Activated T-cell treated with anti-CD3 and anti-CD28 coated beads for 48 hours (primary cell): Measurements from ENCODE around the gene KIF16B.
"Not testable (repeated sequence)": the region's sequence is repeated elsewhere in the genome, so short reads cannot be mapped to it uniquely, and the experiment has no call there.

Experiments used
- DNase-seq: peaks from one replicate; pipeline ENCODE4 v3.0.0-alpha.2; 2020; ENCODE audit warnings: low read depth

KIF16B gene

GRCh38 chr20:16257021-16257420 lies 316.2 kb downstream of the KIF16B start:
- no peak for DNase-seq

- no peak for DNase-seq
Observed at GRCh38 chr20:16246870-16247269, 326.4 kb downstream of the KIF16B start.

DNA sequence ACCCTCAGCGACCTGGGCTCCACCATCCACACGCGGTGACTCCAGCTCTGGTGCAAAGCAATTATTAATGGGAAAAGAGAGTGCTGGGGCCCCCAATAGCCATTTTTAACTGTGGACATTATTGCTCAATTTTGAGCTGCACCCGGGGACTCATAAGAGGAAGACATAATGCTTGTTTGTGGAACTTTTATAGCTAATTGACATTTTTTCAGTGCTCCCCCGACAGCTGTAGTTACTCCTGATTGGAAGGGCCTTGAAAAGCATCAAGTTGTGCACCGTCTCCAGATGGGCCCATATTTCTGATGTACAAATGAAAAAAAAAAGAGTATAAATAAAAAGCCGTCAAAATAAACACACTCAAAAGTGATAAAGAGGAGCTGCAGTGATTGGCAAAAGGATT lies 327.0 kb downstream of the KIF16B start:
- no peak for DNase-seq

- DNase-seq: no peak
Observed at GRCh38 chr20:16245879-16246278, 327.4 kb downstream of the KIF16B start.

- no peak for DNase-seq
Observed at GRCh38 chr20:16244892-16245291, 328.4 kb downstream of the KIF16B start.

GRCh38 chr20:16243470-16243869 lies 329.8 kb downstream of the KIF16B start:
- no peak for DNase-seq

DNA sequence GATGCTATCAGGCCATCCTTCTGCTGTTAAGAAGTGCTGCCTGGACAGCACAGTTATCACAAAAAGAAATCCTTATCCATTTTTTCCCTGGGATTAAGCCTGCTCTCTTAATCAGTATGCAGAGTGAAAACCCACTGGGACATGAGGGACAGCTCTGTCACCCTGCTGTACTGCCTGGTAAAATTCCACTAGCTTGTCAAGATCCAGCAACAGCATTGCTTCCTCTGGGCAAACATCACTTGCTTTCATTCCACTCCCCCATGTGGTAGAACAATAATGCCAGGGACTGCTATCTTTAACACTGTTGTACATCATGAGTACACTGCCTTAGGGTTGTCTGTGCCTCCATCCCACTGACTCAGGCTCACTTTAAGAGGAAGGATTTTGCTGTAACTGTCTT lies 331.3 kb downstream of the KIF16B start:
- DNase-seq: no peak

- no peak for DNase-seq
Observed at GRCh38 chr20:16240355-16240754, 332.9 kb downstream of the KIF16B start.

DNA sequence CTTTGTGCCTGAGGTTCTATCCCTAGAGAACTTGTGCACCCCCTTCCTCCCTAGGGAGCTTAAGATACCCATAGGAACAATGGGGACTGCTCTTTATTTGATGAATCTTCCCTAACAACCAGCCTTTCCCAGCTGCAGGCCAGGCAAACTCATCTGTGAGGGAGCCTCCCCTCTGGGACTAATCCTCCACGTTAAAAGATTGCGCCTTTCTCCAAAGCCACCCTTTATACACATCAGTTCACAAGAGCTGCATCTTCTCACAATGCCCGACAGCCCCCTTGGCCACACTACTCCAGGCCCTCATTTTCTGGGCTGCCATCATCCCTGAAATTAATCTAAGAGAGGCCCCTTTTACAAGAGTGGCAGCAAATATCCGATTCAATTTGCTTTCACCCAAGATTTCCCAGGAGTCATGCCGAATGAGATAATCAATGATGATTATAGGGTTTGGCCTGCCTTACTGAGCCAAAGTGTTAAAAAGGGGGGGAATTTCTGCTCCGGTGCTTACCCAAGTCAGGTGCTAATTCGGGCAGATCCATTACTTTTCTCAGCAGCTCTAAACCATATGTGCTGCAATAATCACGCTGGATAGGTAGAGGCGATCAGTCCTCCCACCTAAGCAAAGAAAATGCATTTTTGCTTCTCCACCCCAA lies 336.5 kb downstream of the KIF16B start:
- no peak for DNase-seq

DNA sequence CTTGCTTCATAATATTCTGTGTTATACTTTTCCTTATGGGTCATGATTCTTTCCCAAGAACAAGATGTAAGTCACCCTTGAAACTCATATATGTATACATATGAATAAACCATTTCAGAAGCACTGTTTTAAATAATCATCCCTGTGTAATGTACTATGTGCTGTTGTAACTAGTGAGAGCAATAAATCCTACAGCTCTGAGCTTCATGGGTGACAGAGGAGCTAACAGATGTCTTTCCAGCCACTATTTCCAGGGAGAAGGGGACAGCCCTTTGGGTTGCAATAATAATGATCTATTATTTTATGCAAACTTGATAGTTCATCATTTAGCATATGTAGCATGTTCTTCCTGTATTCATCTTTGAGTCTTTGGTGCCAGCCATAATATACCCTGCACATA lies 342.8 kb downstream of the KIF16B start:
- no peak for DNase-seq

GRCh38 chr20:16229813-16230212 lies 343.4 kb downstream of the KIF16B start:
- DNase-seq: no peak

DNA sequence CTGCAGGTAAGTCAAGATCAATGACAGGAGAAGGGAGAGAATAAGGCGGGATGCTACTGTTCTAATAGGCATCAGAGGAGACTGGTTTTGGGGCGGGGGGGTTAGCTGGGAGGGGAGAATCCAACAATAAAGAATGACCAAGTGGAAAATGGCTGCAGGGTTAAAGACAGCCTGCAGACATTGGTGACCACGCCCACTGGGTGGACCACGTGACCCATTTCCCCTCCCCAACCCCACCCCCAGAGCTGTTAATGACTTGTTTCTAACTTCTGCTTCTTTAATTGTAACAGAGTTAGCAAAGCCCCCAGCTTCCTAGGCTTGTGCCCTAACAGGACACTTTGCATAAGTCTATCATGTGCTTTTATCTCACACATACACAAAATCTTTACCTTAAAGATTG lies 344.5 kb downstream of the KIF16B start:
- no peak for DNase-seq

- DNase-seq: not testable (repeated sequence)
Observed at GRCh38 chr20:16226961-16227360, 346.3 kb downstream of the KIF16B start.

DNA sequence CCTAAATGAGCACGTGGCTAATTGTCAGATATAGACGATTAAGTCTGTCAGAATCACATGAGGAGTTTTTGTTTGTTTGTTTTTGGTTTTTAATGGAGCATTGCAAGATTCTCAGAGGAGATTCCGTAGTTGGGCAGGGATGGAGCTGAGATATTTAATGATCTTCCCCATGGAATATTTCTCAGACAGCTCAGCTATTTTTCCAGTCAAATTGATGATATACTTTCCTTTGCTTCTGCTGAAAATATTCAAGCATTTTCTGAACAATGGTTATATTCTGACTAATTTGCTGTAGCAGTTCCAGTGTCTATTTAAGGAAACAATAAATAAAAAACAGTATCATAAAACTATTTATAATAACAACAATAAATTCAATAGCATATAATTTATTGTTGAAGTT lies 348.4 kb downstream of the KIF16B start:
- DNase-seq: no peak

DNA sequence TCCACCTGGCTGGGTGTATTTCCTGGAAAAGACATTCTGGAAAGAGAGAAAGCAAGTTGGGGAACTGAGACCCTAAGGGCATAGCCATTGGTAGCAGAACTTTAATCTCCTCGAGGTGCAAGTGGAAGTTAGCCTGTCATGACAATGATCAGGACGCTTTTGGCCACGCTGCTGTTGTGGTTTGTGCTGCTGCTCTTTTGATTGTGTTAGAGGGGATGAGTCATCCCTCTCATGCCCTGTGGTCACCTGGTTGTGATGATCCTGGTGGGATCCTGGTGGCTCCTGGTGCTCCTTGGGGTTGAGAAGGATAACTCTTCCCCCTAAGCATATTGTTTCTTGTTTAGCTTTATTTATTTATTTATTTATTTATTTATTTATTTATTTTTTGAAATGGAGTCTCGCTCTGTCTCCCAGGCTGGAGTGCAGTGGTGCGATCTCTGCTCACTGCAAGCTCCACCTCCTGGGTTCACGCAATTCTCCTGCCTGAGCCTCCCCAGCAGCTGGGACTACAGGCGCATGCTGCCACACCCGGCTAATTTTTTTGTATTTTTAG lies 350.3 kb downstream of the KIF16B start:
- no peak for DNase-seq
